GM18498 (cell line): ENCODE measurements around the gene DYRK4.
A peak's percentile ranks its signal among the peaks of the same experiment; 100 is the strongest.

Source experiments
- ATAC-seq: cut with Tn5 transposase; IDR thresholded peaks from one replicate; pipeline ENCODE4 v1.9.1; 2021; ENCODE audit warnings: mild to moderate bottlenecking, moderate library complexity; ENCODE audit not compliant: unreplicated experiment

The DYRK4 gene

GRCh38 chr12:4615667-4616066, 53.7 kb downstream of the DYRK4 start:
- no peak for ATAC-seq

GRCh38 chr12:4621511-4621910, 59.5 kb downstream of the DYRK4 start:
- no peak for ATAC-seq

GRCh38 chr12:4626543-4626942, 64.5 kb downstream of the DYRK4 start:
- ATAC-seq, result no peak

- ATAC-seq, result no peak
Observed at GRCh38 chr12:4628406-4628805, 66.4 kb downstream of the DYRK4 start.

GRCh38 chr12:4630262-4630661, 68.3 kb downstream of the DYRK4 start:
- no peak for ATAC-seq

GRCh38 chr12:4643747-4644146, 81.7 kb downstream of the DYRK4 start:
- ATAC-seq, result peak; percentile 41

- no peak for ATAC-seq
Observed at GRCh38 chr12:4645023-4645422, 83.0 kb downstream of the DYRK4 start.

- ATAC-seq, result peak; percentile 16
Observed at GRCh38 chr12:4648104-4648500, 86.1 kb downstream of the DYRK4 start.

- ATAC-seq, result peak; percentile 86
Observed at GRCh38 chr12:4648501-4649357, 86.7 kb downstream of the DYRK4 start, which contains the start of the genes AKAP3 and NDUFA9. AKAP3 (minus strand) TSS chr12:4649051; CDS start chr12:4638196, 10,855 bp downstream. NDUFA9 (plus strand) TSS chr12:4649114; CDS start chr12:4649127, 13 bp downstream.

- ATAC-seq, result no peak
Observed at GRCh38 chr12:4649358-4649661, 87.3 kb downstream of the DYRK4 start.

- ATAC-seq, result no peak
Observed at GRCh38 chr12:4653257-4653656, 91.2 kb downstream of the DYRK4 start.

GRCh38 chr12:4653691-4654090, 91.7 kb downstream of the DYRK4 start:
- ATAC-seq, result no peak
